GM21360 (cell line): ENCODE results near the gene LFNG.

Source experiments
- ATAC-seq: cut with Tn5 transposase; IDR thresholded peaks from one replicate; pipeline ENCODE4 v1.9.1; 2021; ENCODE audit warnings: mild to moderate bottlenecking, moderate library complexity; ENCODE audit not compliant: unreplicated experiment

Gene LFNG

GRCh38 chr7:2515424-2516193 lies 4.0 kb upstream of the LFNG start:
- no peak for ATAC-seq

- ATAC-seq = no peak
Measured at GRCh38 chr7:2516194-2516555, 3.4 kb upstream of the LFNG start.

GRCh38 chr7:2517026-2517425 lies 2.5 kb upstream of the LFNG start:
- ATAC-seq = no peak

- ATAC-seq = no peak
Measured at GRCh38 chr7:2517678-2518507, 1.7 kb upstream of the LFNG start.

GRCh38 chr7:2518737-2519118 lies 846 bp upstream of the LFNG start:
- ATAC-seq = no peak

- no peak for ATAC-seq
Measured at GRCh38 chr7:2520131-2520760, 672 bp downstream of the LFNG start.

GRCh38 chr7:2520761-2521290 lies 1.3 kb downstream of the LFNG start:
- ATAC-seq = no peak

- ATAC-seq = no peak
Measured at GRCh38 chr7:2521341-2521745, 1.8 kb downstream of the LFNG start.

GRCh38 chr7:2521952-2522591 lies 2.5 kb downstream of the LFNG start:
- no peak for ATAC-seq

- ATAC-seq = no peak
Measured at GRCh38 chr7:2522780-2523433, 3.3 kb downstream of the LFNG start.

- no peak for ATAC-seq
Measured at GRCh38 chr7:2523461-2523936, 3.9 kb downstream of the LFNG start.

- no peak for ATAC-seq
Measured at GRCh38 chr7:2523941-2524807, 4.6 kb downstream of the LFNG start.

GRCh38 chr7:2524808-2525657 lies 5.5 kb downstream of the LFNG start:
- no peak for ATAC-seq

GRCh38 chr7:2525658-2526630 lies 6.4 kb downstream of the LFNG start:
- no peak for ATAC-seq

GRCh38 chr7:2526659-2527504 lies 7.3 kb downstream of the LFNG start:
- no peak for ATAC-seq
